ENCODE results near the gene ASXL2.

DNA sequence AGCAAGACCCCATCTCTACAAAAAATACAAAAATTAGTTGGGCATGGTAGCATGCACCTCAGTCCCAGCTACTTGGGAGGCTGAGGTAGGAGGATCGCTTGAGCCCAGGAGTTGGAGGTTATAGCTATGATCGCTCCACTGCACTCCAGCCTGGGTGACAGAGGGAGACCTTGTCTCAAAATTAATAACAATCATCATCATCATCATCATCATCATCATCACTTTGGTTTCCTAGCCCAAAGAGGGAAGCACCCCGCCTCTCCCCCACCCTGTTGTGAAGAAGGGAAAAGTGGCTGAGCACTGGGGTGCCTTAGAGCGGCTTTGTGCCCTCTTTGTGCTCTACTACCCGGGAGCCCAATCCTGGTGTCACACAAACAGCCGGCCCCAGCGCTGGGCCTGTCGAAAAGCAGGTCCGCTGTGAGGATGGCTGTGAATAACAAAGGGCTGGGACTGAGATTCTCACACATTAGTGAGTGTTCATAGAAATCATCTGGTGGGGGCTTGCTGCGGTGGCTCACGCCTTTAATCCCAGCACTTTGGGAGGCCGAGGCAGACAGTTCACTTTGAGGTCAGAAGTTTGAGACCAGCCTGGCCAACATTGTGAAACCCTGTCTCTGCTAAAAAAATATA, 42.6 kb upstream of the ASXL2 start:
- TF ChIP-seq GATA2 (IDR thresholded peaks at IDR 0.05; ENCODE audit: low read depth, low read length) (no peak), GATA3 (IDR thresholded peaks at IDR 0.05; ENCODE audit: low read depth, low read length) (no peak)

All from SH-SY5Y (cell line).